DMS79 (cell line): ENCODE measurements around the gene SLC9A9.
"Not testable (repeated sequence)": the region's sequence is repeated elsewhere in the genome, so short reads cannot be mapped to it uniquely, and the experiment has no call there.

Experiments
- DNase-seq: peaks from one replicate; lab custom pipeline; 2025; lab: John Stamatoyannopoulos, UW

The SLC9A9 gene

GRCh38 chr3:143287403-143287802 is 560.9 kb downstream of the SLC9A9 start:
- DNase-seq: no peak

GRCh38 chr3:143286392-143287010 is 561.8 kb downstream of the SLC9A9 start:
- no peak for DNase-seq

GRCh38 chr3:143283432-143284128 is 564.7 kb downstream of the SLC9A9 start:
- DNase-seq: no peak

GRCh38 chr3:143280984-143281383 is 567.3 kb downstream of the SLC9A9 start:
- no peak for DNase-seq

GRCh38 chr3:143279567-143279966 is 568.7 kb downstream of the SLC9A9 start:
- DNase-seq: not testable (repeated sequence)

- no peak for DNase-seq
Measured at GRCh38 chr3:143278721-143279120, 569.5 kb downstream of the SLC9A9 start.

GRCh38 chr3:143277531-143277930 is 570.7 kb downstream of the SLC9A9 start:
- DNase-seq: no peak

- no peak for DNase-seq
Measured at GRCh38 chr3:143276592-143276991, 571.7 kb downstream of the SLC9A9 start.

- DNase-seq: no peak
Measured at GRCh38 chr3:143273975-143274690, 574.1 kb downstream of the SLC9A9 start.

- DNase-seq: no peak
Measured at GRCh38 chr3:143271136-143271535, 577.1 kb downstream of the SLC9A9 start.

GRCh38 chr3:143269741-143270140 is 578.5 kb downstream of the SLC9A9 start:
- DNase-seq: no peak

GRCh38 chr3:143267989-143268388 is 580.3 kb downstream of the SLC9A9 start:
- DNase-seq: no peak

GRCh38 chr3:143266927-143267326 is 581.3 kb downstream of the SLC9A9 start:
- DNase-seq: no peak

- DNase-seq: no peak
Measured at GRCh38 chr3:143266511-143266910, 581.8 kb downstream of the SLC9A9 start.

- DNase-seq: no peak
Measured at GRCh38 chr3:143265501-143266070, 582.7 kb downstream of the SLC9A9 start.

- DNase-seq: no peak
Measured at GRCh38 chr3:143263852-143264513, 584.3 kb downstream of the SLC9A9 start.

- DNase-seq: no peak
Measured at GRCh38 chr3:143261848-143262247, 586.4 kb downstream of the SLC9A9 start.

- no peak for DNase-seq
Measured at GRCh38 chr3:143258692-143259091, 589.6 kb downstream of the SLC9A9 start.

- DNase-seq: no peak
Measured at GRCh38 chr3:143256416-143256815, 591.9 kb downstream of the SLC9A9 start.

- DNase-seq: no peak
Measured at GRCh38 chr3:143255739-143256138, 592.5 kb downstream of the SLC9A9 start.

- DNase-seq: no peak
Measured at GRCh38 chr3:143252931-143253330, 595.3 kb downstream of the SLC9A9 start.

- DNase-seq: no peak
Measured at GRCh38 chr3:143249014-143249413, 599.3 kb downstream of the SLC9A9 start.
